ENCODE data around the gene PRDX6. TPM values are rescaled to one million over a fixed set of nuclear protein-coding genes. Genes with fewer than 3 reads are reported as not detected.

PRDX6 gene
- total RNA-seq, 1 donor from 2014 or later = 520 TPM

GRCh38 chr1:173527151-173527826 is 50.2 kb downstream of the PRDX6 start:
- no peaks in the 10 kb centered on the region for H3K9me3 Mint-ChIP-seq (ENCODE audit: unreplicated experiment)
- no peaks in the 10 kb centered on the region for H3K36me3 ChIP-seq (ENCODE audit: insufficient read depth, low read length)
- H2AFZ ChIP-seq (ENCODE audit: low read depth, low read length) = no peak overlapping the region
- DNase-seq (ENCODE audit: low read depth) (no peak), FAIRE-seq (no peak)
- H4K20me1 ChIP-seq (ENCODE audit: insufficient read depth, low read length) = no peaks in the 10 kb centered on the region
- no peaks in the 10 kb centered on the region for H3K9me3 ChIP-seq (ENCODE audit: insufficient read depth, low read depth, low read length)
- H3K79me2 ChIP-seq (ENCODE audit: insufficient read depth, low read length) = no peaks in the 10 kb centered on the region
- no peak overlapping the region for H3K4me3 ChIP-seq (ENCODE audit: insufficient read depth, low read depth, low read length)
- H3K36me3 Mint-ChIP-seq (ENCODE audit: low read depth, unreplicated experiment) = no peaks in the 10 kb centered on the region
- TF ChIP-seq CTCF (IDR thresholded peaks at IDR 0.05; ENCODE audit: insufficient read depth, low read depth, low read length) (no peak), EZH2 (IDR thresholded peaks at IDR 0.05; ENCODE audit: insufficient read depth, low read length) (no peak)
- H3K27me3 ChIP-seq (ENCODE audit: insufficient read depth, low read length) = no peaks in the 10 kb centered on the region
- H3K27ac ChIP-seq (ENCODE audit: low read depth, low read length) = no peak overlapping the region
- peaks cover 30% of the 10 kb centered on the region for H3K4me1 Mint-ChIP-seq (ENCODE audit: low read depth, unreplicated experiment)
- no peak overlapping the region for H3K4me3 Mint-ChIP-seq (ENCODE audit: unreplicated experiment)
- no peak overlapping the region for H3K27ac Mint-ChIP-seq (ENCODE audit: unreplicated experiment)
- H3K27me3 Mint-ChIP-seq (ENCODE audit: low read depth, unreplicated experiment) = no peaks in the 10 kb centered on the region
- H3K4me2 ChIP-seq (ENCODE audit: low read length) = no peak overlapping the region
- no peak overlapping the region for H3K9ac ChIP-seq (ENCODE audit: low read length)
- no peaks in the 10 kb centered on the region for H3K4me1 ChIP-seq (ENCODE audit: insufficient read depth, low read length)

- Mint-ChIP-seq H3K27me3 (ENCODE audit: low read depth, unreplicated experiment) (no peaks in the 10 kb centered on the region), H3K27ac (ENCODE audit: unreplicated experiment) (no peak overlapping the region), H3K4me3 (ENCODE audit: unreplicated experiment) (no peak overlapping the region), H3K9me3 (ENCODE audit: unreplicated experiment) (no peaks in the 10 kb centered on the region), H3K36me3 (ENCODE audit: low read depth, unreplicated experiment) (no peaks in the 10 kb centered on the region), H3K4me1 (ENCODE audit: low read depth, unreplicated experiment) (peaks cover 32% of the 10 kb centered on the region)
- DNase-seq (ENCODE audit: low read depth) (no peak), FAIRE-seq (no peak)
- Histone ChIP-seq H2AFZ (ENCODE audit: low read depth, low read length) (no peak overlapping the region), H3K36me3 (ENCODE audit: insufficient read depth, low read length) (no peaks in the 10 kb centered on the region), H3K4me1 (ENCODE audit: insufficient read depth, low read length) (no peaks in the 10 kb centered on the region), H3K4me3 (ENCODE audit: insufficient read depth, low read depth, low read length) (no peak overlapping the region), H3K9ac (ENCODE audit: low read length) (no peak overlapping the region), H3K4me2 (ENCODE audit: low read length) (no peak overlapping the region), H3K27me3 (ENCODE audit: insufficient read depth, low read length) (no peaks in the 10 kb centered on the region), H3K27ac (ENCODE audit: low read depth, low read length) (no peak overlapping the region), H3K79me2 (ENCODE audit: insufficient read depth, low read length) (no peaks in the 10 kb centered on the region), H4K20me1 (ENCODE audit: insufficient read depth, low read length) (no peaks in the 10 kb centered on the region), H3K9me3 (ENCODE audit: insufficient read depth, low read depth, low read length) (no peaks in the 10 kb centered on the region)
- TF ChIP-seq EZH2 (IDR thresholded peaks at IDR 0.05; ENCODE audit: insufficient read depth, low read length) = no peak
- no peak for TF ChIP-seq CTCF (IDR thresholded peaks at IDR 0.05; ENCODE audit: insufficient read depth, low read depth, low read length)
Measured at GRCh38 chr1:173529106-173529505, 52.0 kb downstream of the PRDX6 start.

Measured in astrocyte (in vitro differentiated cells and primary cell).